GM20000 (cell line): ENCODE measurements around the gene FRMD4B.

Source experiments
- DNase-seq: peaks from one replicate; pipeline ENCODE4 v3.0.0; 2012; ENCODE audit warnings: low spot score
- CTCF ChIP-seq: IDR thresholded peaks from 2 replicates; pipeline ENCODE4 v1.5.1; 2012; ENCODE audit warnings: mild to moderate bottlenecking, control low read depth; ENCODE audit errors: extremely low read depth, missing control alignments

Gene FRMD4B

GRCh38 chr3:69411346-69411745, 25.5 kb upstream of the FRMD4B start:
- DNase-seq: no peak
- TF ChIP-seq CTCF: no peak

DNA sequence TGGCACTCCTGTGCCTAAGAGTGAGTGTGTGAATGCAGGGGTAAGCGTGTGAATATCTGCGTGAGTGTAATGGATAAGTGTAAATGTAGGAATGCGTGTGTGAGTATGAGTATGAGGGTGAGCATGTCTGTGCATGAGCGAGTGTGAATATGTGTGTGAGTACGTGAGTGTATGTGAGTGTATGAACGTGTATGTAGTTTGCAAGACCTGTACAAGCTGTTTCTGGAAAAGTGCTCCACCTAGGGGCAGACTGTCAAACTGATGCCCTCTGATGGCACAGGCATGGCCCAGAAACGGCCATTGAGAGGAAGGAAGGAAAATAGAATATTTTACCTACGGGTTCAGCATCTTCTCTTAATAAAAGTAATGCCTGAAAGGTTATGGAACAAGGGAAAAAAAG, 24.4 kb upstream of the FRMD4B start:
- TF ChIP-seq CTCF: peak; percentile 68
- peak; percentile 62 for DNase-seq

- no peak for TF ChIP-seq CTCF
- DNase-seq: no peak
These were observed 23.9 kb upstream of the FRMD4B start for GRCh38 chr3:69409831-69410230.

GRCh38 chr3:69409011-69409410, 23.1 kb upstream of the FRMD4B start:
- DNase-seq: no peak
- TF ChIP-seq CTCF: no peak

DNA sequence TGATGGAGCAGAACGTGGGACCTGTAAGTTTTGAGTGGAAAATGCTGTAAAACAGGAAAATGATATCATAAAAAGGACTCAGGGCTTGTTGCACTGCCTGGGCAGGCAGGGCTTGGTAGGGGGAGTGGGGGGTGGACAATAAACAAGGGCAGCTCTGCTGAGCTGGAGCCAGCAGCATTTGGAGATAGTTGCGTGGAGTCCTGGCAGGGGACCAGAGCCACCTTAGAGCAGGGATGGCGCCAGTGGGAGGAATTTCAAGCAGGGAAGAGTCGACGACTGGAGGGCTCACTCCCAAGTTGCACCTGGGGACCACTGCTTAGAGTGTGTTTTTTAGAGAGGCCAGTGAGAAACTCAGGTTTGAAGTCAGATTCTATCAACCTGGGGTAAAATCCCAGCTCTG, 22.7 kb upstream of the FRMD4B start:
- no peak for TF ChIP-seq CTCF
- DNase-seq: no peak

GRCh38 chr3:69407908-69408307, 22.0 kb upstream of the FRMD4B start:
- TF ChIP-seq CTCF: no peak
- no peak for DNase-seq

- no peak for DNase-seq
These were observed 20.3 kb upstream of the FRMD4B start for GRCh38 chr3:69406163-69406562.

More at GRCh38 chr3:69406163-69406562, 20.3 kb upstream of the FRMD4B start:
- no peak for TF ChIP-seq CTCF
